KOPT-K1 (cell line): Measurements from ENCODE around the gene MAN1A2.

Source experiments
- H3K27ac ChIP-seq: fragments of 200-600 bp; sonication (generic); 2 replicates; pipeline ENCODE4 v1.5.1; 2016; ENCODE audit warnings: antibody characterized with exemption, mild to moderate bottlenecking, low read depth, low read length; ENCODE audit not compliant: poor library complexity, severe bottlenecking
- H3K36me3 ChIP-seq: fragments of 200-600 bp; sonication (generic); 2 replicates; pipeline ENCODE4 v1.5.1; 2017; ENCODE audit warnings: antibody characterized with exemption, mild to moderate bottlenecking, low read length, moderate library complexity; ENCODE audit not compliant: insufficient read depth
- H3K9me3 ChIP-seq: fragments of 200-600 bp; sonication (generic); 2 replicates; pipeline ENCODE4 v1.5.1; 2017; ENCODE audit warnings: antibody characterized with exemption, low read length, mild to moderate bottlenecking; ENCODE audit not compliant: insufficient read depth, poor library complexity, severe bottlenecking

The MAN1A2 gene

GRCh38 chr1:117561551-117561950 is 194.3 kb downstream of the MAN1A2 start:
- H3K36me3 ChIP-seq: no peaks in the 10 kb centered on the region
- no peak overlapping the region for H3K27ac ChIP-seq
- H3K9me3 ChIP-seq: peaks cover 7% of the 10 kb centered on the region

GRCh38 chr1:117562581-117563491 is 195.6 kb downstream of the MAN1A2 start:
- H3K27ac ChIP-seq: no peak overlapping the region
- no peaks in the 10 kb centered on the region for H3K36me3 ChIP-seq

GRCh38 chr1:117563492-117563875 is 196.2 kb downstream of the MAN1A2 start:
- Histone ChIP-seq H3K9me3 (peaks cover 7% of the 10 kb centered on the region), H3K36me3 (no peaks in the 10 kb centered on the region), H3K27ac (no peak overlapping the region)

More at GRCh38 chr1:117562581-117563491, 195.6 kb downstream of the MAN1A2 start:
- H3K9me3 ChIP-seq: peaks cover 7% of the 10 kb centered on the region

- H3K9me3 ChIP-seq: no peaks in the 10 kb centered on the region
- H3K27ac ChIP-seq: no peak overlapping the region
- no peaks in the 10 kb centered on the region for H3K36me3 ChIP-seq
These were observed 197.2 kb downstream of the MAN1A2 start for GRCh38 chr1:117564227-117565075.

- Histone ChIP-seq H3K27ac (no peak overlapping the region), H3K9me3 (no peaks in the 10 kb centered on the region), H3K36me3 (no peaks in the 10 kb centered on the region)
These were observed 197.9 kb downstream of the MAN1A2 start for GRCh38 chr1:117565076-117565556.

GRCh38 chr1:117565745-117566455 is 198.7 kb downstream of the MAN1A2 start:
- no peaks in the 10 kb centered on the region for H3K9me3 ChIP-seq
- H3K36me3 ChIP-seq: no peaks in the 10 kb centered on the region
- no peak overlapping the region for H3K27ac ChIP-seq

DNA sequence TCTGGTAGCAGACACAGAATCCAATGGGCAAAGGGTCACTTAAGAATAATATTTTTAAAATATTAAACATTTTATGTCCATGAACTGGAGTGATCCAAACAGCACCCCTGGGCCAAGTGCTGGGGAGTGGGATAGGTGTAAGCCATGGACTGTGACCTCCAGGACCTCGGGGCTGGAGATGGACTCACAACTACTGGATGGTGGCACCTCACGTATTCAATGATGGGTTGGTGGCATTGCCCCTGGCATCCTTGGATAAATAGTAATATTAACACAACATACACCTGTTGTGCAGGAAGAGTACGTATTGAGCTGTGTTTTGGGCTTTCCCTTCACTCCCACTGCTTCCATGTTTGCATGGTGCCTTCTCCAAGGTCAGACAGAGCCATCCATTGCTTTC is 199.3 kb downstream of the MAN1A2 start:
- H3K27ac ChIP-seq: no peak overlapping the region
- H3K36me3 ChIP-seq: no peaks in the 10 kb centered on the region
- no peaks in the 10 kb centered on the region for H3K9me3 ChIP-seq

DNA sequence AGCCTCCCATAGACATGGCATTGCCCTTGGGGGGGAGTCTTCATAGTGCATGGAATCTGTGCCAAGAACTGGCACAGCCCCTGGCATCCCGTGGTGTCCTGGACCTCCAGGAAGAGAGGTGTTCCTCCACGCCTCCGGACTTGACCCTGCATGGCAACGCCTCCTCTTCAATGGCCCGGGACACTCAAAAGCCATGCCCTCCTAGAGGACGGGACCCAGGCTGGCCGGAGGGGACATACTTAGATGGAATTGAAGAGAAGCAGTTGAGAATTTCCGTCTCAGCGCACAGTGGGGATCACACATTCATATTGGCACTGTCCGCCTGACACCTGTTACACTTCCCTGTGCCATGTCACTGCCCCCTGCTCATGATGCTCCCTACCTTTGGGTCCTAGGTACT is 200.2 kb downstream of the MAN1A2 start:
- Histone ChIP-seq H3K36me3 (no peaks in the 10 kb centered on the region), H3K27ac (no peak overlapping the region), H3K9me3 (no peaks in the 10 kb centered on the region)

DNA sequence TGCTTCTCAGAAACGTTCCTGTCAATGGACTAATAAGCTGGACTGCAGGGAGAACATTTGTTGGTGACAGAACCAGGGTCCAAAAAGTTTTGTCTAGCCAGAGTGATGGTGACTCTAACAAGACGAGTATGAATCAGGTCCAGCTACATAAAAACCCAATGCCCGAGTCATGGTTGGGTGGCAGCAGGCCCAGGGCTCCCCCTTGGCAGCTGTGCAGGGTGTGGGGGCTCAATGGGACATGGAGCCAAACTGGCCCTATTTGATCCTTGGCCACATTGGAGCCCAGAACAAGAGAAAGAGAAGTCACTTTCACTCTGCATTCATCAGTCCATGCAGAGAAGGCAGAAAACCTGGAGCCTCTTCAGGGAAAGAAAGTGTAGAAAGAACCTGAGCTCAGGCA is 200.7 kb downstream of the MAN1A2 start:
- H3K27ac ChIP-seq: no peak overlapping the region
- H3K9me3 ChIP-seq: no peaks in the 10 kb centered on the region
- H3K36me3 ChIP-seq: no peaks in the 10 kb centered on the region

DNA sequence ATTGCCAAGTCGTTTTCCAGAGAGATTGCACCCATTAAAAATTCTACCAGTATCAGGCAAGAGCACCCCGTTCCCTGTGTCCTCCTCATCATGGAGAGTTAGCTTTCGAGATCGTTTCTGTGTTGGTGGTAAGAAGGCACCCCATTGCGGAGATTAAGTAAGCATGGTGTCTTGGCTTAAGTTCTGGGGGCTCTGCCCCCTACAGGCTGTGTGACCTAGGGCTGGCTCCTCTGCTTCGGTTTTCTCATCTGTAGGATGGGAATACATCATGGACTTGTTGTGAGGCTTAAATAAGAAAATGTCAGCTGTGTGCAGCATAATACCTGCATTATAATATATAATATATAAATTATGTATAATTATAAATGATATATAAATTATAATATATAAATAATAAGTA is 201.8 kb downstream of the MAN1A2 start:
- Histone ChIP-seq H3K27ac (no peak overlapping the region), H3K9me3 (no peaks in the 10 kb centered on the region), H3K36me3 (no peaks in the 10 kb centered on the region)

DNA sequence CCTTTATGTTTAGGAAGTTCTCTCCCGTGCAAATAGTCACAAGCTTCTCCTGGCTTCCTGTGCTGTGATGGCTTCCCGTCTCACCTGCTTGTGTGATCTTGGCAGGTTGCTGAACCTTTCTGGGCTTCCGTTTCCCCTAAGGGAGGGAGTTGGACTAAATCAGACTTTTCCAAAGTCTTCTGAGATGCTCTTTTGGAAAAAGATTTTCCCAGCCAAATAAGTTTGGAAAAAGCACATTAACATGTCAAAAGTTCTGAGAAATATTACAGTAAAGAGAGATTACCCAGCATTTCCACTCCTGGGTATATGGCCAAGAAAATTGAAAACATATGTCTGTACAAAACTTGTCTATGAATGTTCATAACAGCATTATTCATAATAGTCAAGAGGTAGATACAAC is 202.6 kb downstream of the MAN1A2 start:
- H3K36me3 ChIP-seq: no peaks in the 10 kb centered on the region
- H3K27ac ChIP-seq: no peak overlapping the region
- no peaks in the 10 kb centered on the region for H3K9me3 ChIP-seq

DNA sequence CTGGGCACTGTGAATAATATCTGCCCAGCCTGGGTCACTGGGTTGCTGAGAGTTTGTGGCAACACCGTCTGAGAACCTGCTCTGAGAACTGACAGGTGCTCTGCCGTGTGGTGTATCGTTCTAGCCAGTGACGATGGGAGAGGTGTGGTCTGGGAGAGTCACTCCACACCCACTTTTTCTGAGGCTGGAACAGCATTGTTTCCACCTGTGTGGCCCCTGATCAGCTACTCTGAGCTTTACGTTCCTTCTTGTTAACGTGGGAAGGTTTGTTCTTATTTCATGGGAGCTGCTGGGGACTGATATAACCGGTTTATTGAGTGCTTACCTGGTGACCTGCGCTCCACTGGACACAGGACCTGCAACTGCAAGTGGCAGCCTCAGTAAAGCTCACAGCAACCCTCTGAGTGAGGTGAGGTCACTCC is 203.8 kb downstream of the MAN1A2 start:
- H3K9me3 ChIP-seq: no peaks in the 10 kb centered on the region
- H3K36me3 ChIP-seq: no peaks in the 10 kb centered on the region
- no peak overlapping the region for H3K27ac ChIP-seq

GRCh38 chr1:117571496-117571895 is 204.2 kb downstream of the MAN1A2 start:
- Histone ChIP-seq H3K36me3 (no peaks in the 10 kb centered on the region), H3K27ac (no peak overlapping the region), H3K9me3 (no peaks in the 10 kb centered on the region)

DNA sequence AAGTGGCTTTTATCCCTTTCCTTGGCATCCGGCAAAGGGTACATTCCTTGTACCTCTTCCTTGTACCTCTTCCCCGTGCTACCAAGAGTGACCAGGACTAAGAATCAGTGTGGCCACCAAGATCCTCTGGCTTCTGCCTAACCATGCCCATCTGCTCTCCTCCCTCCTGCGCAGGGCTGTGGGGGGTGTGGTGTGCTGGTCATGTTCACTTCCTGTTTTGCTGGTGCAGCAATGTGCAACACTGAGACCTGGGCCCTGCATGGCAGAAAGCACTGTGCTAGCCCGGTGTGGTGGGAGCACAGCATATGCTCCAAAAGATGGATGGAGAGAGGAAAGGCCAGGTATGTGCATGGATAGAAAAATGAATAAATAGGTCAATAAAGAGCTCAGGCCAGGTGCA is 205.3 kb downstream of the MAN1A2 start:
- no peak overlapping the region for H3K27ac ChIP-seq
- H3K36me3 ChIP-seq: no peaks in the 10 kb centered on the region
- no peaks in the 10 kb centered on the region for H3K9me3 ChIP-seq
